ENCODE data around the gene TIMP3. TPM values are rescaled to one million over a fixed set of nuclear protein-coding genes. Genes with fewer than 3 reads are reported as not detected.

The TIMP3 gene
- total RNA-seq, 4 donors from 2014 or later: 560 to 818 (median 738) TPM

GRCh38 chr22:32858121-32858703 is 56.7 kb downstream of the TIMP3 start:
- Histone ChIP-seq H3K9me3 (no peaks in the 10 kb centered on the region), H3K36me3 (peaks cover 0 to 90% of the 10 kb centered on the region in 2 donors), H3K27ac (peak overlapping the region in 2 of 4 donors; percentile 14 to 19), H3K27me3 (no peaks in the 10 kb centered on the region), H3K4me1 (peaks cover 0 to 38% (median 6%) of the 10 kb centered on the region in 3 donors), H3K4me3 (no peak overlapping the region)
- ATAC-seq: no peak
- 90% methylated on average over 3 of the region's 3 CpGs; no CpG with 5 or more reads in 1 of the 2 donors for WGBS, 2 donors (ENCODE audit: low coverage in 1 of 2)
- TF ChIP-seq CTCF (IDR thresholded peaks at IDR 0.05) (no peak), EP300 (IDR thresholded peaks at IDR 0.05) (no peak), POLR2A (IDR thresholded peaks at IDR 0.05) (no peak), POLR2AphosphoS5 (IDR thresholded peaks at IDR 0.05) (no peak)

DNA sequence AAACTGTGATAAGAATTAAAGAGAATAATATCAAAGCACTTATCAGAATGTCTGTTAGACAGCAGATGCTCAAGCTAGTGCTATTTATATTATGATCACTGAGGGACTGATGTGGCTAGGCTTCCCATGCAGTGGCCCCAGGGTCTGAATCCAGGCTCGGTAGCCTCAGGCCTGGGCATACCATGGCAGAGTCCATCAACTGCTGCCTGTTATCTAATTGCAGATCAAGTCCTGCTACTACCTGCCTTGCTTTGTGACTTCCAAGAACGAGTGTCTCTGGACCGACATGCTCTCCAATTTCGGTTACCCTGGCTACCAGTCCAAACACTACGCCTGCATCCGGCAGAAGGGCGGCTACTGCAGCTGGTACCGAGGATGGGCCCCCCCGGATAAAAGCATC is 57.5 kb downstream of the TIMP3 start:
- no peak overlapping the region for H3K4me3 ChIP-seq
- TF ChIP-seq EP300 (IDR thresholded peaks at IDR 0.05) (no peak), CTCF (IDR thresholded peaks at IDR 0.05) (no peak)
- H3K4me1 ChIP-seq: peaks cover 0 to 33% (median 2%) of the 10 kb centered on the region in 3 donors
- no peak for ATAC-seq
- H3K36me3 ChIP-seq: peaks cover 0 to 85% of the 10 kb centered on the region in 2 donors
- no peaks in the 10 kb centered on the region for H3K27me3 ChIP-seq
- WGBS, 2 donors (ENCODE audit: low coverage in 1 of 2): 55 to 70% methylated on average over 3 to 4 of the region's 9 CpGs
- no peaks in the 10 kb centered on the region for H3K9me3 ChIP-seq
- H3K27ac ChIP-seq: no peak overlapping the region

GRCh38 chr22:32859743-32860142 is 58.2 kb downstream of the TIMP3 start:
- H3K4me1 ChIP-seq: peaks cover 0 to 25% (median 0%) of the 10 kb centered on the region in 3 donors
- no peak overlapping the region for H3K4me3 ChIP-seq
- H3K27ac ChIP-seq: peak overlapping the region in 1 of 4 donors; percentile 2
- TF ChIP-seq CTCF (IDR thresholded peaks at IDR 0.05): no peak
- TF ChIP-seq POLR2A (IDR thresholded peaks at IDR 0.05): no peak
- no peak for TF ChIP-seq EP300 (IDR thresholded peaks at IDR 0.05)
- TF ChIP-seq POLR2AphosphoS5 (IDR thresholded peaks at IDR 0.05): no peak
- no peaks in the 10 kb centered on the region for H3K27me3 ChIP-seq
- H3K36me3 ChIP-seq: peaks cover 0 to 77% of the 10 kb centered on the region in 2 donors
- H3K9me3 ChIP-seq: no peaks in the 10 kb centered on the region
- 75 to 100% methylated on average over 1 of the region's 1 CpG for WGBS, 2 donors (ENCODE audit: low coverage in 1 of 2)
- ATAC-seq: no peak

- peaks cover 0 to 61% of the 10 kb centered on the region in 2 donors for H3K36me3 ChIP-seq
- no peaks in the 10 kb centered on the region for H3K9me3 ChIP-seq
- WGBS, 2 donors (ENCODE audit: low coverage in 1 of 2): 94% methylated on average over 5 of the region's 5 CpGs; no CpG with 5 or more reads in 1 of the 2 donors
- no peak for ATAC-seq
- no peak overlapping the region for H3K27ac ChIP-seq
- peaks cover 0 to 14% (median 0%) of the 10 kb centered on the region in 3 donors for H3K4me1 ChIP-seq
- H3K4me3 ChIP-seq: no peak overlapping the region
- TF ChIP-seq CTCF (IDR thresholded peaks at IDR 0.05): no peak
- no peaks in the 10 kb centered on the region for H3K27me3 ChIP-seq
Observed at GRCh38 chr22:32861330-32861729, 59.8 kb downstream of the TIMP3 start.

DNA sequence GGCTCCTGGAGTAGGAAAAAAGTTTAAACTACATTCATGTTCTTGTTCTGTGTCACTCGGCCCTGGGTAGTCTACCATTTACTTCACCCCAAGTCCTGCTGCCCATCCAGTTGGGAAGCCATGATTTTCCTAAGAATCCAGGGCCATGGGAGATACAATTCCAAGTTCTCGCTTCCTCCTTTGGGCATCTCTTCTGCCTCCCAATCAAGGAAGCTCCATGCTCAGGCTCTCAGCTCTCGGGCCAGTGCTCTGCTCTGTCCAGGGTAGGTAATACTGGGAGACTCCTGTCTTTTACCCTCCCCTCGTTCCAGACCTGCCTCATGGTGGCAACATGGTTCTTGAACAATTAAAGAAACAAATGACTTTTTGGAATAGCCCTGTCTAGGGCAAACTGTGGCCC is 60.6 kb downstream of the TIMP3 start:
- peaks cover 0 to 14% (median 0%) of the 10 kb centered on the region in 3 donors for H3K4me1 ChIP-seq
- no peak overlapping the region for H3K27ac ChIP-seq
- H3K9me3 ChIP-seq: no peaks in the 10 kb centered on the region
- H3K27me3 ChIP-seq: no peaks in the 10 kb centered on the region
- 88 to 90% methylated on average over 1 to 3 of the region's 4 CpGs for WGBS, 2 donors (ENCODE audit: low coverage in 1 of 2)
- H3K4me3 ChIP-seq: no peak overlapping the region
- TF ChIP-seq POLR2AphosphoS5 (IDR thresholded peaks at IDR 0.05) (no peak), CTCF (IDR thresholded peaks at IDR 0.05) (no peak), EP300 (IDR thresholded peaks at IDR 0.05) (no peak), POLR2A (IDR thresholded peaks at IDR 0.05) (no peak)
- peaks cover 0 to 53% of the 10 kb centered on the region in 2 donors for H3K36me3 ChIP-seq
- no peak for ATAC-seq

Data from gastroesophageal sphincter (tissue), 4 donors.